22Rv1 (cell line): Measurements from ENCODE around the gene CFAP46.

ENCODE experiments used
- CTCF ChIP-seq: fragments of 450-650 bp; IDR thresholded peaks from 2 replicates; pipeline ENCODE4 v1.5.1; 2017; ENCODE audit warnings: mild to moderate bottlenecking
- ZFX ChIP-seq: fragments of 450-650 bp; IDR thresholded peaks from 2 replicates; pipeline ENCODE4 v1.6.1; 2017; ENCODE audit warnings: antibody characterized with exemption, borderline replicate concordance

- no peak for TF ChIP-seq CTCF
- no peak for TF ChIP-seq ZFX
These were observed 77.2 kb downstream of the CFAP46 start for GRCh38 chr10:132865171-132865631.
